ENCODE data around the gene CDHR5. TPM values are rescaled to one million over a fixed set of nuclear protein-coding genes. Genes with fewer than 3 reads are reported as not detected.

CDHR5 gene
- total RNA-seq, 4 donors from 2014 or later = not detected

DNA sequence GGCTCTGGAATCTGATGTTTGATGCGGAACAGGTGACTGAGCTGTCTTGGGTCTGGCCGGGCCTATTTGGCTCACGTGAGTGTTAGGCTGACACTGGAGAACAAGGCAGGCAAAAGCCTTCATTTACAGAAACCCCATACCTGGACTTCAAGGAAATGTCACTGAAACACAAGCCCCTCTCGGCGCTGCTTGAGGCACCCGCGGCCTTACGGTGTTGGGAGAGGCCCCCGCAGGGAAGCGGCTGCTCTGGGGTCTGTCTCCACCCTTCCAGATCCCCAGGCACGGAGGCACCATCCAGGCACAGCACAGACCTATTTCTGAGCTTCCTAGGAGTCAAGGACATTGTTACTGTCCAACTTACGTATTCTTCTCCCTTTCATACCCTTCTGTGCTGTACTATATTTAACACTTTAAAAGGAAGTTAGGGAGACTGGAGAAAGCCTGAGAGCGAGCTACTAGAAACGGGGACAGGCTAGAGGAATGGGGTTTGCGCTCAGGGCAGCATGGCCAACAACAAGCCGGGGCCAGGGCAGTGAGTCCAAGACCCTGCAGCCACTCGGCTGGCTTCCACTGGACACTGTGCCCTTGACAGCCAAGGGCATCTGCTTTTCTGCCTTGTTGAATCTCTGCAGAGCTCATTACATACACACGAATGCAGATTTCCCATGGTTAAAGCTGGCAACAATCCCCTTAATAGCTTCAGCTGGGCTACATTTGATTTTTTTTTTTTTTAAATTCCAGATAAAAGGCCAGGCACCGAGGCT is 36.1 kb upstream of the CDHR5 start:
- no peak for DNase-seq (ENCODE audit: low spot score)
- TF ChIP-seq, protein P1, sequence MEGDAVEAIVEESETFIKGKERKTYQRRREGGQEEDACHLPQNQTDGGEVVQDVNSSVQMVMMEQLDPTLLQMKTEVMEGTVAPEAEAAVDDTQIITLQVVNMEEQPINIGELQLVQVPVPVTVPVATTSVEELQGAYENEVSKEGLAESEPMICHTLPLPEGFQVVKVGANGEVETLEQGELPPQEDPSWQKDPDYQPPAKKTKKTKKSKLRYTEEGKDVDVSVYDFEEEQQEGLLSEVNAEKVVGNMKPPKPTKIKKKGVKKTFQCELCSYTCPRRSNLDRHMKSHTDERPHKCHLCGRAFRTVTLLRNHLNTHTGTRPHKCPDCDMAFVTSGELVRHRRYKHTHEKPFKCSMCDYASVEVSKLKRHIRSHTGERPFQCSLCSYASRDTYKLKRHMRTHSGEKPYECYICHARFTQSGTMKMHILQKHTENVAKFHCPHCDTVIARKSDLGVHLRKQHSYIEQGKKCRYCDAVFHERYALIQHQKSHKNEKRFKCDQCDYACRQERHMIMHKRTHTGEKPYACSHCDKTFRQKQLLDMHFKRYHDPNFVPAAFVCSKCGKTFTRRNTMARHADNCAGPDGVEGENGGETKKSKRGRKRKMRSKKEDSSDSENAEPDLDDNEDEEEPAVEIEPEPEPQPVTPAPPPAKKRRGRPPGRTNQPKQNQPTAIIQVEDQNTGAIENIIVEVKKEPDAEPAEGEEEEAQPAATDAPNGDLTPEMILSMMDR (IDR thresholded peaks at IDR 0.05) = no peak
- ATAC-seq (ENCODE audit: low FRiP score) = no peak

- TF ChIP-seq, protein P1 (IDR thresholded peaks at IDR 0.05) = no peak
- DNase-seq (ENCODE audit: low spot score) = no peak
- ATAC-seq (ENCODE audit: low FRiP score) = no peak
These were observed 35.5 kb upstream of the CDHR5 start for GRCh38 chr11:660281-660680.

GRCh38 chr11:659532-660085 is 34.9 kb upstream of the CDHR5 start:
- DNase-seq (ENCODE audit: low spot score) (no peak), ATAC-seq (ENCODE audit: low FRiP score) (no peak)
- TF ChIP-seq, protein P1 (IDR thresholded peaks at IDR 0.05) = no peak

- no peak for ATAC-seq (ENCODE audit: low FRiP score)
- TF ChIP-seq, protein P1 (IDR thresholded peaks at IDR 0.05) = no peak
- no peak for DNase-seq (ENCODE audit: low spot score)
These were observed 33.0 kb upstream of the CDHR5 start for GRCh38 chr11:657691-658126.

GRCh38 chr11:656866-657265 is 32.1 kb upstream of the CDHR5 start:
- TF ChIP-seq, protein P1 (IDR thresholded peaks at IDR 0.05) = no peak
- ATAC-seq (ENCODE audit: low FRiP score) (no peak), DNase-seq (ENCODE audit: low spot score) (no peak)

GRCh38 chr11:656426-656825 is 31.7 kb upstream of the CDHR5 start:
- TF ChIP-seq, protein P1 (IDR thresholded peaks at IDR 0.05) = no peak
- ATAC-seq (ENCODE audit: low FRiP score) = no peak
- no peak for DNase-seq (ENCODE audit: low spot score)
